GM06990 (cell line): ENCODE results near the gene PANK4.

ENCODE experiments used
- DNase-seq: peaks from one replicate; pipeline ENCODE4 v3.0.0-alpha.2; 2011; ENCODE audit not compliant: insufficient read length; ENCODE audit errors: extremely low read depth
- H3K27me3 ChIP-seq: replicated peaks from 2 replicates; pipeline ENCODE4 v1.6.0; 2011; ENCODE audit warnings: low read length; ENCODE audit not compliant: control insufficient read depth, insufficient read depth
- H3K36me3 ChIP-seq: 2 replicates; pipeline ENCODE4 v1.5.1; 2011; ENCODE audit warnings: low read length; ENCODE audit not compliant: control insufficient read depth, insufficient read depth
- H3K4me3 ChIP-seq: replicated peaks from 2 replicates; pipeline ENCODE4 v1.5.1; 2011; ENCODE audit warnings: low read depth, mild to moderate bottlenecking, control low read depth, low read length
- TF ChIP-seq, protein P1 (sequence below): IDR thresholded peaks from 2 replicates; pipeline ENCODE4 v1.5.1; 2011; ENCODE audit warnings: low read length, control low read depth, mild to moderate bottlenecking, inconsistent platforms; ENCODE audit not compliant: insufficient read depth, poor library complexity, severe bottlenecking

The PANK4 gene

DNA sequence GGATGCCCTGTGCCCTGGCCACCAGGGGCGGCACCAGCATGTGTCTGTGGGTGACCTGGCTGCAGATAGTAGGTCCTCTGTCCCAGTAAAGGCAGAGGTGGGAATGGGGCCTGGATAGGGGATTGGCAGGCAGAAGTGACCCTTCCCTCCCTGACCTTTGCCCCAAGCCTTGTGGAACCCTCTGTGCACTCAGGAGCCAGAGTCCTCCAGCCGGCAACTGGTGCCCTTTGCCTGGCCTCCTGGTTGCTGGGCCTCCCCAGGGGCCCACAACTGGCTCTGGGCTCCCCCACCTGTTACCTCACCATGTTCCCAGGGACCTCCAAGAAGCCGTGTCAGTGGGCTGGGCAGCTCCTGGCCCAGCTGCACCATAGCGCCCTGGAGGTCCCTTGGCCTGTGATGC lies 40.4 kb downstream of the PANK4 start:
- no peak for DNase-seq
- H3K27me3 ChIP-seq, result no peaks in the 10 kb centered on the region
- H3K4me3 ChIP-seq, result no peak overlapping the region
- H3K36me3 ChIP-seq, result no peaks in the 10 kb centered on the region
- TF ChIP-seq, protein P1, sequence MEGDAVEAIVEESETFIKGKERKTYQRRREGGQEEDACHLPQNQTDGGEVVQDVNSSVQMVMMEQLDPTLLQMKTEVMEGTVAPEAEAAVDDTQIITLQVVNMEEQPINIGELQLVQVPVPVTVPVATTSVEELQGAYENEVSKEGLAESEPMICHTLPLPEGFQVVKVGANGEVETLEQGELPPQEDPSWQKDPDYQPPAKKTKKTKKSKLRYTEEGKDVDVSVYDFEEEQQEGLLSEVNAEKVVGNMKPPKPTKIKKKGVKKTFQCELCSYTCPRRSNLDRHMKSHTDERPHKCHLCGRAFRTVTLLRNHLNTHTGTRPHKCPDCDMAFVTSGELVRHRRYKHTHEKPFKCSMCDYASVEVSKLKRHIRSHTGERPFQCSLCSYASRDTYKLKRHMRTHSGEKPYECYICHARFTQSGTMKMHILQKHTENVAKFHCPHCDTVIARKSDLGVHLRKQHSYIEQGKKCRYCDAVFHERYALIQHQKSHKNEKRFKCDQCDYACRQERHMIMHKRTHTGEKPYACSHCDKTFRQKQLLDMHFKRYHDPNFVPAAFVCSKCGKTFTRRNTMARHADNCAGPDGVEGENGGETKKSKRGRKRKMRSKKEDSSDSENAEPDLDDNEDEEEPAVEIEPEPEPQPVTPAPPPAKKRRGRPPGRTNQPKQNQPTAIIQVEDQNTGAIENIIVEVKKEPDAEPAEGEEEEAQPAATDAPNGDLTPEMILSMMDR, result no peak

- Histone ChIP-seq H3K4me3 (no peak overlapping the region), H3K36me3 (no peaks in the 10 kb centered on the region), H3K27me3 (no peaks in the 10 kb centered on the region)
- no peak for DNase-seq
- TF ChIP-seq, protein P1, result no peak
These were observed 42.4 kb downstream of the PANK4 start for GRCh38 chr1:2483970-2484369.

DNA sequence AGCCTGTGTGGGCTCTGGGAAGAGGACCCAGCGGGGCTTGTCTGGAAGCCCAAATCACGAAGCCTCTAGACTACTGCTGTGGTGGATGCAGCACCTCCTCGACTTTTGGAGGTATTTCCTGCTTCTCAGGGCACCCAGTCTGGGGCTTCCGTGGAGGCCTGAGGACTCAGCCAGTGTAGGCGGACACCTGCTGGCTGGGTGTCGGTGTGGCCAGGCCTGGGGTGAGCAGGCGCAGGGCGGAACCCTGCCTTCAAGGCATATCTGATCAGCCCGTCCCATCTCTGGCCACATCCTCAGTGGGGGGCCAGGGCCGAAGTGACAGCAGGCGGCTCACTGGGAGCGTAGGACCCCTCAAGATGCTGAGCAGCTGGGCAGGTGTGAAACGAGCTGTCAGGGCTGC lies 43.4 kb downstream of the PANK4 start:
- TF ChIP-seq, protein P1, result no peak
- H3K36me3 ChIP-seq, result no peaks in the 10 kb centered on the region
- no peak for DNase-seq
- no peaks in the 10 kb centered on the region for H3K27me3 ChIP-seq
- H3K4me3 ChIP-seq, result no peak overlapping the region

DNA sequence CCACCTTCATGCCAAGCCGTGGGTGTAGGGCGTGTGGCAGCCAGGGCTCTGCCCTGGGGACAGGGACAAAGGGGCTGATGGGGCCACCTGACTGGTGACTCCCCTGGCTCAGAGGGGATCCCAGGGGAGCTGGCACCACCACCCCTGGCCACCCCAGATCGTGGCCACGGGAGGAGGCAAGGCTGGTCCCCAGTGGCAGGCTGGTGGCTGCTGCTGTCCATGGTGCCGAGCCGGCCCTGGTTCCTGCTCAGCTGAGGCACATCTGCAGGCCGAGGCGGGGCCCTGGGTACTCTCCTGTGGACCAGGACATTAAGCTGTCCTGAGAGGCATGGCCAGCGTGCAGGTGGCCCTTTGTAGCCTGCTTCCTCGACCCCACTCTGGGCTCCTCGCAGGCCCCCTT lies 43.8 kb downstream of the PANK4 start:
- no peak overlapping the region for H3K4me3 ChIP-seq
- no peaks in the 10 kb centered on the region for H3K36me3 ChIP-seq
- TF ChIP-seq, protein P1, result no peak
- no peaks in the 10 kb centered on the region for H3K27me3 ChIP-seq
- no peak for DNase-seq

DNA sequence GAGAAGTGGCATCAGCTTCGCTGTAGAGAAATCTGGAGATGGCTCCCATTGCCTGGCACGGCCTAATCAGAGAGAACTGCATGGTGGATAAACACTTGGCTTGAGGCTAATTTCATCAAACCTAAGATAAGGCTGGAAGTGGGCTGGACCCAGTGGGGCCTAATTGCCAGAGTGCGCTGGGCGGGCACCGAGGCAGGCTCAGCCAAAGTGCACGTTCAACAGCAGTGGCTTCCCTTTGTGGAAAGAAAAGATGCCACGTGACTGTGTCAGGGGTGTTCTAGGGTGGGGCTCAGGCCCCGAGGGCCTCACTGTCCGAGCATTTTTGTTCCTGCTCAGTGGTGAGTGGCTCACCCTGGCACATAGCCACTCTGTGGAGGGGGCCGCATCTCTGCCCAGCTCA lies 44.5 kb downstream of the PANK4 start:
- no peak overlapping the region for H3K4me3 ChIP-seq
- no peaks in the 10 kb centered on the region for H3K36me3 ChIP-seq
- TF ChIP-seq, protein P1, result no peak
- no peak for DNase-seq
- no peaks in the 10 kb centered on the region for H3K27me3 ChIP-seq

- Histone ChIP-seq H3K27me3 (no peaks in the 10 kb centered on the region), H3K36me3 (no peaks in the 10 kb centered on the region), H3K4me3 (no peak overlapping the region)
- DNase-seq, result no peak
- TF ChIP-seq, protein P1, result no peak
These were observed 45.4 kb downstream of the PANK4 start for GRCh38 chr1:2480986-2481364.
